ENCODE results near the gene PWWP2A. TPM values are rescaled to one million over a fixed set of nuclear protein-coding genes. Genes with fewer than 3 reads are reported as not detected.

Gene PWWP2A
- total RNA-seq, 1 experiment from 2014 or later = 15.3 TPM

- Histone ChIP-seq H3K9me2 (replicated peaks; ENCODE audit: low read length) (no peaks in the 10 kb centered on the region), H3F3A (ENCODE audit: low read length, unreplicated experiment) (no peaks in the 10 kb centered on the region), H3K27me3 (ENCODE audit: low read length) (no peaks in the 10 kb centered on the region), H2AFZ (ENCODE audit: low read length) (no peak overlapping the region), H3K9me3 (ENCODE audit: low read length) (no peaks in the 10 kb centered on the region), H3K4me1 (ENCODE audit: insufficient read depth, low read length) (no peaks in the 10 kb centered on the region), H3K4me3 (ENCODE audit: low read length) (no peak overlapping the region), H4K20me1 (ENCODE audit: low read length) (no peaks in the 10 kb centered on the region), H3K27ac (ENCODE audit: low read length) (no peak overlapping the region), H3K36me3 (ENCODE audit: low read depth, low read length) (peaks cover 14% of the 10 kb centered on the region), H3K9ac (ENCODE audit: low read length) (no peak overlapping the region), H3K4me2 (ENCODE audit: low read length) (no peak overlapping the region), H3K79me2 (ENCODE audit: low read length) (no peaks in the 10 kb centered on the region)
- TF ChIP-seq EZH2 (IDR thresholded peaks at IDR 0.05; ENCODE audit: low read length, unreplicated experiment) (no peak), CTCF (conservative IDR thresholded peaks at IDR 0.05; ENCODE audit: low read depth, low read length) (no peak), EZH2phosphoT487 (IDR thresholded peaks at IDR 0.05; ENCODE audit: borderline replicate concordance, low read length) (no peak)
- POLR2A ChIA-PET (ENCODE audit: unreplicated experiment) = no interaction called here
- CTCF ChIA-PET = interaction anchor here (0.6 kb wide), 1 partner anchor 26 kb away, joined by 3 read pairs; no protein-coding TSS in a partner anchor
- DNase-seq = peak; percentile 22
- TSS peak; percentile 73 for BruUV-seq (replicated peaks)
- intact Hi-C loops (cut with micrococcal nuclease) = no loop called here
- no peak for ATAC-seq
Measured at GRCh38 chr5:160064995-160065614, 54.1 kb downstream of the PWWP2A start.

GRCh38 chr5:160064417-160064810 lies 54.8 kb downstream of the PWWP2A start:
- ChIA-PET CTCF (no interaction called here), POLR2A (ENCODE audit: unreplicated experiment) (no interaction called here)
- no peaks in the 10 kb centered on the region for H3F3A ChIP-seq (ENCODE audit: low read length, unreplicated experiment)
- no TSS peak for BruUV-seq (replicated peaks)
- H3K9me3 ChIP-seq (ENCODE audit: low read length) = no peaks in the 10 kb centered on the region
- DNase-seq = no peak
- H3K9me2 ChIP-seq (replicated peaks; ENCODE audit: low read length) = no peaks in the 10 kb centered on the region
- ATAC-seq = no peak
- H3K27ac ChIP-seq (ENCODE audit: low read length) = no peak overlapping the region
- no peak overlapping the region for H3K4me3 ChIP-seq (ENCODE audit: low read length)
- H3K4me2 ChIP-seq (ENCODE audit: low read length) = no peak overlapping the region
- H3K79me2 ChIP-seq (ENCODE audit: low read length) = no peaks in the 10 kb centered on the region
- H3K9ac ChIP-seq (ENCODE audit: low read length) = no peak overlapping the region
- no peak overlapping the region for H2AFZ ChIP-seq (ENCODE audit: low read length)
- H3K27me3 ChIP-seq (ENCODE audit: low read length) = no peaks in the 10 kb centered on the region
- H3K4me1 ChIP-seq (ENCODE audit: insufficient read depth, low read length) = no peaks in the 10 kb centered on the region
- H4K20me1 ChIP-seq (ENCODE audit: low read length) = no peaks in the 10 kb centered on the region
- peaks cover 18% of the 10 kb centered on the region for H3K36me3 ChIP-seq (ENCODE audit: low read depth, low read length)
- no peak for TF ChIP-seq EZH2 (IDR thresholded peaks at IDR 0.05; ENCODE audit: low read length, unreplicated experiment)
- TF ChIP-seq EZH2phosphoT487 (IDR thresholded peaks at IDR 0.05; ENCODE audit: borderline replicate concordance, low read length) = no peak
- no peak for TF ChIP-seq CTCF (conservative IDR thresholded peaks at IDR 0.05; ENCODE audit: low read depth, low read length)
- intact Hi-C loops (cut with micrococcal nuclease) = no loop called here

GRCh38 chr5:160061770-160062169 lies 57.5 kb downstream of the PWWP2A start:
- POLR2A ChIA-PET (ENCODE audit: unreplicated experiment) = no interaction called here
- no peak for ATAC-seq
- H2AFZ ChIP-seq (ENCODE audit: low read length) = no peak overlapping the region

More at GRCh38 chr5:160061770-160062169, 57.5 kb downstream of the PWWP2A start:
- H4K20me1 ChIP-seq (ENCODE audit: low read length) = no peaks in the 10 kb centered on the region
- H3K4me3 ChIP-seq (ENCODE audit: low read length) = no peak overlapping the region
- no peaks in the 10 kb centered on the region for H3K79me2 ChIP-seq (ENCODE audit: low read length)
- no peak overlapping the region for H3K27ac ChIP-seq (ENCODE audit: low read length)
- no TSS peak for BruUV-seq (replicated peaks)
- H3K9me2 ChIP-seq (replicated peaks; ENCODE audit: low read length) = no peaks in the 10 kb centered on the region
- intact Hi-C loops (cut with micrococcal nuclease) = no loop called here
- H3K9ac ChIP-seq (ENCODE audit: low read length) = no peak overlapping the region
- CTCF ChIA-PET = no interaction called here
- no peak for DNase-seq
- TF ChIP-seq EZH2phosphoT487 (IDR thresholded peaks at IDR 0.05; ENCODE audit: borderline replicate concordance, low read length) (no peak), EZH2 (IDR thresholded peaks at IDR 0.05; ENCODE audit: low read length, unreplicated experiment) (no peak), CTCF (conservative IDR thresholded peaks at IDR 0.05; ENCODE audit: low read depth, low read length) (no peak)
- H3K9me3 ChIP-seq (ENCODE audit: low read length) = no peaks in the 10 kb centered on the region
- no peaks in the 10 kb centered on the region for H3F3A ChIP-seq (ENCODE audit: low read length, unreplicated experiment)
- peaks cover 27% of the 10 kb centered on the region for H3K36me3 ChIP-seq (ENCODE audit: low read depth, low read length)
- H3K4me1 ChIP-seq (ENCODE audit: insufficient read depth, low read length) = no peaks in the 10 kb centered on the region
- H3K27me3 ChIP-seq (ENCODE audit: low read length) = no peaks in the 10 kb centered on the region
- H3K4me2 ChIP-seq (ENCODE audit: low read length) = no peak overlapping the region

Data from PC-3 (cell line).